Midbrain (tissue), 1 donor: Measurements from ENCODE around the gene ZSWIM1.
A peak's percentile ranks its signal among the peaks of the same experiment; 100 is the strongest.

Source experiments
- DNase-seq: peaks from one replicate; lab custom pipeline; 2025; lab: John Stamatoyannopoulos, UW

ZSWIM1 gene

DNA sequence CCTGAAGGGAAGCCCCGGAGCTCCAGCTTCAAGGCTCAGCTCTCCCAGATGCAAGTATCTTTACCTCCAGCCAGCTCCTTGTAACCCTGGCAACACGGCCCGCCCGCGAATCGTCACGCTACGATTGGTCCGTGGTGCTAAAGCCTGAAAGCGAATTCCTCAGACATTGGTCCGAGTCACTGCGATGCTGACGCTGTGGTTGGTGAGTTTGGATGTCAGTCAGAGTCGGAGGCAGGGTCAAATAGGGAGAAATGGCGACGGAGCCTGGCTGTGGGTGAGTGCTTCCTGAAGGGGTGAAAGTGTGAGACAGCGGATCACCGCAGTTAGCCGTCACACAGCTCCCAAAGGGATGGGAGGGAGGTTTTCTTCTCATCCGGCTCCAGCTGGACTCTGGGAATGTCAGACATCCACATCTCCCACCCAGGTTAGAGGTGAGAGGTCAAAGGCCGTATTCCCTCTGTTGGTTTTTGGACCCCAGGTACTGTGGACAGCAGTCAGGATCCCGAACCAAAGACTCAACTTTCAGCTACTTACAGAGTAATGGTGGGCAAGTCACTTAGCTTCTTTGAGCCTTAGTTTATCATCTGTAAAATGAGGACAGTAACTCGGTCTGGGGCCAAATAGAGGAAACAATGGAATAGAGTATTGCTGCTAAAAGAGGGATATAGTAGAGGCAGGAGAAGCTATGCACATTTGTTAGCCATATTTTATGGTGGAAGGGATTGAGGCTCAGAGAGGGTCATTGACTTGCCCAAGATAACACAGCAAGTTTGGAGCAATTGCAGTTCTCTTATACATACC, at the start of gene ZSWIM1:
ZSWIM1 (plus strand) TSS at position 240 of the 801 bp plus-strand sequence. CDS start 1,366 bp downstream, outside the sequence.
- peak; percentile 99 for DNase-seq

DNA sequence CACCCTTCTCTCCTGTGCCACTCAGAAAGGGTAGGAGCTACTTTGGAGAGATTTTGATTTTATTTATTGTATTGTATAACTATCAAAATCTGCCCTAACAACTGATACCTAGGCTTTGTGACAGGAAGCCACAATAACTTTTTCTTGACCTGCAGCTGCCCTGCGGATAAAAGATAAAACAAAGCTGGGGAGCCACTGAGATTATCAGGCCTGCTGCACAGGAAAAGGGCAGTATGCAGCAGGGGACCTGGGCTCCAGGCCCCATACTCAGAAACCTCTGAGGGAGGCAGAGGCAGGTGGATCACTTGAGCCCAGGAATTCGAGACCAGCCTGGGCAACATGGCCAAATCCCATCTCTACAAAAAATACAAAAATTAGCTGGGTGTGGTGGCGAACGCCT, 48.4 kb upstream of the ZSWIM1 start:
- DNase-seq = no peak

DNA sequence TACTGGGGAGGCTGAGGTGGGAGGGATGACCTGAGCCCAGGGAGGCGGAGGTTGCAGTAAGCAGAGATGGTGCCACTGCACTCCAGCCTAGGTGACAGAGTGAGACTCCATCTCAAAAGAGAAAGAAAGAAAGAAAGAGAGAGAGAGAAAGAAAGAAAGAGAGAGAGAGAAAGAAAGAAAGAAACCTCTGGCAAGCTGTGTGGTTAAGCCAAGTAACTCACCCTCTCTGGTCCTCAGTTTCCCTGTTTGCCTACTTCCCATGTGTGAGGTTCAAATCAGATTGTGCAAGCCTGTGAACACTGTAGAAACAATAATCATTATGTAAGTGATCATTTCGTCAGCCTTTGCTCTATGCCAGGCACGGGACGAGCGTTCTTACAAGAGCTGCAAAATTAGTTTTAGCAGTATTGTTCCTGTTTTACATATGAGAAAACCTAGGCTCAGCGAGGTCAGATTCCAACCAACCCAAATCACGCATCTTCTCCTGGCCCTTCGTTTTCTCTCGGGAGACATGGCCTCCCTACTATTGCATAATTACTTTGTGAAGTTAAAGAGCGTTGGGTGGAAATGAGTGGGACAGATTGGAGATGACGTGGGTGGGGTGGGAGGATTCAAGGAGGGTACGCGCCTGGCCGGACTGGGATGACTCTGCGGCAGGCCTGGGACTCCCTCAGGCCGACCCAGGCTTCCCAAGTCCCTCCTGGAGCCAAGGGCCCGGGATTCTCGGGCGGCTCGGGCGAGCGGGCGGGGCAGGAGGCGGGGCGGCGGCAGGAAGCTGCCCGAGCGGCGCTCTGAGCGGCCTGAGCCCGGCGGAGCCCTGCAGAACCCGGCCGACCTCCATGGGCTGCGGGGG, 47.8 kb upstream of the ZSWIM1 start, which contains the start of gene SNX21:
SNX21 (plus strand) TSS at position 770 of the 853 bp plus-strand sequence. CDS start 121 bp downstream, outside the sequence.
- DNase-seq = peak; percentile 73

DNA sequence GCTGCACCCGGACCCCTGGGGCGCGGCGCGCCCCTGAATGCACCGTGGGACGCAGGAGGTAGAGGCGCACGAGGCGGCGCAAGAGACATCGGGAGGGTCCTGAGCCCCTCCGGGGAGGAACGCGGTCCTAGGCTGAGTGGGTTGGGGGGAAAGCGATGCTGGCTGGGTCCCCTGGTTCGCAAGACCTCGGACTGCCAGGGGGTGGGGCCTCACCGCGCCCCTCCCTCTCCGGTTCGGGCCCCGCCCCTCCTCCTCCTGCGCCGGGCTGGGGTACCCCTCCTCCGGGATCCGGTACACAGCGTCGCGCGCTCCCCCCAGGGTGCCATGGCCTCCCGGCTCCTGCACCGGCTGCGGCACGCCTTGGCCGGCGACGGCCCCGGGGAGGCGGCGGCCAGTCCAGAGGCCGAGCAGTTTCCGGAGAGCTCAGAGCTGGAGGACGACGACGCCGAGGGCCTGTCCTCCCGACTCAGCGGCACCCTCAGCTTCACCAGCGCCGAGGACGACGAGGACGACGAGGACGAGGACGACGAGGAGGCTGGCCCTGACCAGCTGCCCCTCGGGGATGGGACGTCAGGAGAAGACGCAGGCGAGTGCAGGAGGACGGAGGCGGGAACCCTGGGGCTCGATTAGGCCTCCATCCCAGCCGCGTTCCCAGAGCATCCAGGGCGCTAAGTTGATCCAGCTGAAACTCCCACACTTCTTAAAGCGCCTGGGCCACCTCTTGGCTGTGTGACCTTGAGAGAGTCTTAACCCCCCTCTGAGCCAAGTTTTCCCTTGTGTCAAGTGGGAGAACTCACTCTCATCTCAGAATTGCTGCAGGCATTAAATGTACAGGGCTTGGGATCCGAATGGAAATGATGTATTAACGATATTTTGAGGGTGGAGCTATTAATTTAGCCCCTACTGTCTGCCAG, 46.9 kb upstream of the ZSWIM1 start:
- peak; percentile 67 for DNase-seq

DNA sequence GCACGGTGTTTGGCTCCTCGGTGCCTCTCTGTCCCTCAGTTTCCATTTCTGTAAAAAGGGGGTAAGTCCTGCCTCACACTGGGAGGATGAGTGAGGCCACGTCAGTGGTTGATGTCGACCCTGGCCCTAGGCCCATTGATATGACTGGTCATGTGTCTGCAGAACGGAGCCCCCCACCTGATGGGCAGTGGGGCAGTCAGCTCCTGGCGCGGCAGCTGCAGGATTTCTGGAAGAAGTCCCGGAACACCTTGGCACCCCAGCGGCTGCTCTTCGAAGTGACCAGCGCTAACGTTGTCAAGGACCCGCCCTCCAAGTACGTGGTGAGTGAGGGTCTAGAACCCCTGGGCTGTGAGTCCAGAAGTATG, 46.2 kb upstream of the ZSWIM1 start:
- no peak for DNase-seq

DNA sequence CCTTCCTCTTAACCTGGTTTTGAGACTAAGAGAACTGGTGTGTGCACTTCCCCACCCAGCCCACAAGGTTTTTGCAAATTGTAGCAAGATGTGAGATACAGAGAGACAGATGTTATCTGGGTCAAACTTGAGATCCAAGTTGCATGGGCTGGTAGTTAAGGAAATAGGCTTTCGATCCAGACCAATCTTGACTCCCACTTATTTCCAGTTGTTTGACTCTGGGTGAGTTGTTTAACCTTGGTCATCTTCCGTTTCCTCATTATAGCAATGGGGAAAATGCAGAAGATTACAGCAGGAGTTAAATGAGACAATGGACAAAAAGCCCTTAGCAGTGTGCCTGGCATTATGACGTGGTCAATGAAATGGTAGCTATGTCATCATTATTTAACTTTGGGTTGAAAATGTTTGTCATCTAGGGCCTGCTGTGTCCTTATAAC, 45.7 kb upstream of the ZSWIM1 start:
- DNase-seq = no peak

DNA sequence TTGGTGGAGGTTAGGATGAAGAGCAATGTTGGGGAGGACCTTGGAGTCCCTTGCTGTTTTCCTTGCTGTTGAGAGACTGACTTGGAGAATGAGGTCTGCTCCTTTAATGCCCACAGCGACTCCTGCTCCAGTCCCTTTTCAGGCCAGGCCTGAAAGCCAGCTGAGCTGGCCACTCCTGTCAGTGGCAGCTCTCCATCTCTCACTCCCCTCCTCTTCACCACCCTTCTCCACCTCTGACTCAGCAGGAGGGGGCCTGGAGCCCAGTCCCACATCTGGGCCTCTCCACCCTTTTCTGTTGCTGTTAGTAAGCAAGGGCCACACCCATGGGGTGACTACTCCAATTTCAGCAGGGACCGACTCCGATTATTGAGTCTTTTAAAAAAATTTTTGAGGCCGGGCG, 45.2 kb upstream of the ZSWIM1 start:
- no peak for DNase-seq

DNA sequence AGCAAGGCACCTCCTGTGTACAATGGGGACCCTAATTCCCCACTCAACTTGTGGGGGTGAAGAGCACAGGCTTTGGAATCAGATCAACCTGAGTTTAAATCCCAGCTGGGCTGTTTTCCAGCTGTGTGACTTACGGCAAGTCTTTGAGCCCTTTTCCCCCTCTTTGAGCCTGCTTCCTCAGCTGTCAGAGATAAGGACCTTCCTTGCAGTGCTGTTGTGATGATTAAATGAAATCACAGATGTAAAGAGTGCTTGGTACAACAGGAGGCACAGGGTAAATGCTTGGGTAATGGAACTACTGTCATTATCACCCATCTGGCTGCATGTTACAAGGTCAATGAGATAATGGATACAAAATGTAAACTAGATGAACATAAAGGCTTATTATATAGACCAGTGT, 44.2 kb upstream of the ZSWIM1 start:
- DNase-seq = no peak

DNA sequence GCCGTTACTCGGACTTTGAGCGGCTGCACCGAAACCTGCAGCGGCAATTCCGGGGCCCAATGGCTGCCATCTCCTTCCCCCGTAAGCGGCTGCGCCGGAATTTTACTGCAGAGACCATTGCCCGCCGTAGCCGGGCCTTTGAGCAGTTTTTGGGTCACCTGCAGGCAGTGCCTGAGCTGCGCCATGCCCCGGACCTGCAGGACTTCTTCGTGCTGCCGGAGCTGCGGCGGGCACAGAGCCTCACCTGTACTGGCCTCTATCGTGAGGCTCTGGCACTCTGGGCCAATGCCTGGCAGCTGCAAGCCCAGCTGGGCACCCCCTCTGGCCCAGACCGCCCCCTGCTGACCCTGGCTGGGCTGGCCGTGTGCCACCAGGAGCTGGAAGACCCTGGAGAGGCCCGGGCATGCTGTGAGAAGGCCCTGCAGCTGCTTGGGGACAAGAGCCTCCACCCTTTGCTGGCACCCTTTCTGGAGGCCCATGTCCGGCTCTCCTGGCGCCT, 40.3 kb upstream of the ZSWIM1 start:
- no peak for DNase-seq

DNA sequence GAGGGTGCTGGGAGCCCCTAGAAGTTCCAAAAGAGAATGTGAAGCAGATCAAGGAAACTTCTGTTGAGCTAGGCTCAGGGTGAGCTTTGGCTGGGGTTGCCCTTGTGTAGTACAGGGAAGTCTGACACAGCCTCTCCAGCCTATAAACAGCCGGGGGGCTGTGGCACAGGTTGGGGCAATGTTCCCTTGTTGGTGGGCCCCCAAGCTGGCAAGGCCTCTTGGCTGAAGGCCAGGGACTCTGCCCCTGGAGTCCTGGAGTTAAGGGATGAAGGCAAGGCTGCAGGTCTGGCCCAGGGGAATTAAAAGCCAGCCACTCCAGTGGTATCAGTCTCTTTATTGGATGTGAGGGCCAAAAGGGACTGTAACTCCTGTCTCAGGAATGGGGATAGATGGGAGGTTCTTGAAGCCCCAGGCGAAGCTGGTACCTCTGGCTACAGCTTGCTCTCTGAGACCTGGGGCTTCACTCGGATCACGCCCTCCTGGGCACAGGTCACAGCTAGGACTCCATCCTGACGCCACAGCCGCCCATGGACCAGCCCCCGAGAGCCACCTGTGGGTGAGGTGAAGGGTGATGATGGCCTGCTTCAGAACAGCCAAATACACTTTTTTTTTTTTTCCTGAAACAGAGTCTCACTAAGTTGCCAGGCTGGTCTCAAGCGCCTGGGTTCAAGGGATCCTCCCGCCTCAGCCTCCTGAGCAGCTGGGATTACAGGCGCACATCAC, 39.5 kb upstream of the ZSWIM1 start:
- no peak for DNase-seq

DNA sequence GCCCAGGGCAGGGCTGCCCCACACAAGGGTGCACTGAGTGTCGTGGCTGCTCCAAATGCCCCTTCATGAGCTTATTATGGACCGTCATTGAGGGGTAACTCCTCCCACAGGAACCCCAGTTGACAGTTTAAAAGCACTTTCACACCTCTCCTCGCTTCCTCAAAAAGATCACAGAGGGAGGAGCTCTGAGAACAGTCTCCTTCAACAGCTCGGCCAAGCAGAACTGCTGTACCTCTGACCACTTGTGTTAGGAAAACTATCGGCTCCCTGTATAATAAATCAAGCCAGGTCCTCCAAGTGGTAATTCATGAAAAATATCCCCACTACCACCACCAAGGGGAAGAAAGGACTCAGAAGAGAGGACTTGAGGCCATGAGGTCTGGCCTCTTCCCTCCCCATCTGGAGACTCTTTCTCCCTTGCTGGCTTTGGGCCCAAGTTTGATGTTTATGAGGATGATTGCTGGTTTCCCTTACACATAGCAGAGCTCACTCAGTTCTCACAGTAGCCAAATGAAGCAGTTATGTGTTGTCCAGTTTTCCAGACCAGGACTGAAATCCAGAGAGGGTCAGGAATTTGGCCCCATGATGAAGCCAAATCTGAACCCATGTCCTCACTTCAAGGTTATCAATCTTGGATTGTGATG, 38.7 kb upstream of the ZSWIM1 start:
- no peak for DNase-seq

DNA sequence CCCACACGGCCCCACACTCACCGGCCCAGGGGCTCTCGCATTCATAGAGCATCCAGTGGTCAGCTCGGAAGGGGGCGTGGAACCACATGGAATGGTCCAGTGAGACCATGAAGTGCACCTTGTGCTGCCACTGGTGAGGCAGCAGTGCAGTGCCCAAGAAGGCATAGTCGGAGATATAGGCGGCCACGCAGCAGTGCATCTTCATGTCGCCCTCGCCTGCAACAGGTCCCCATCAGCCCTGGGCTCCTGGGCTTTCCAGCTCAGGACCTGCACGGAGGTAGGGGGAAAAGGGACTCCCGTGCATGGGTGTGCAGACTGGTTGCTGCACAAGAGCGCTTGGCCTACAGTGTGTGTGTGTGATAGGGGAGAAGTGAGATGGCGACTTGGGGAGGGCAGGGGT, 37.5 kb upstream of the ZSWIM1 start:
- DNase-seq = no peak

DNA sequence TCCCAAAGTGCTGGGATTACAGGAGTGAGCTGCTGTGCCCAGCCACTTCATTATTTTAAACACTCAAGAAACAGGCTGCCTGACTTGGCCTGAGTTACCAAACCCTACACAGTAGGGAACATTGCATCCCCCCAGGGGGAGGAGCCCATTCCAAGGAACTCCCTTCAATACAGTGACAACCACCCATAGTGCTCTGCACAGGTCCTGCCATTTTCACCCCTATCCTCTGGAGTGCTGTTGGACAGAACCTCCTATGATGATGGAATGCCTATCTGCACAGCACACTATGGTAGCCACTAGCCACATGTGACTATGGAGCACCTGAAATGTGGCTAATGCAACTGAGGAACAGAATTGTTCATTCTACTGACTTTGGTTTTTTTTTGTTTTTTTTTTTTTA, 35.6 kb upstream of the ZSWIM1 start:
- DNase-seq = no peak

DNA sequence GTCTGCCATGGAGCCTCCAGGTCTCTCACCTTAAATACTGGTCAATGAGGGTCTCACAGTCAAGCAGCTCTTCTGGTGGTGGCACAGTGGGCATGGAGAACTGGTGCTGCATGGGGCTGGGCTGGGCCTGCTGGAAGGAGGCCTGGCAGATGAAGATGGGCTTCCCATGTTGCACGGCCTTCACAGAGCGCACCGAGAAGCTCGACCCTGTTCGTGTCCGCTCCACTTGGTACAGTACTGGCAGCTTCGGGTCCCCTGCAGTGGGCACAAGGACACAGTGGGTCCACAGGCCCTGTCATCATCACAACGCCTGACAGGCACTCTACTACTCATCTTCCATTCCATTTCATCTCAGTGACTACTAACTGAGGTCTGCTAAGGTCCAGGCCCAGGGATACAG, 32.6 kb upstream of the ZSWIM1 start:
- no peak for DNase-seq

DNA sequence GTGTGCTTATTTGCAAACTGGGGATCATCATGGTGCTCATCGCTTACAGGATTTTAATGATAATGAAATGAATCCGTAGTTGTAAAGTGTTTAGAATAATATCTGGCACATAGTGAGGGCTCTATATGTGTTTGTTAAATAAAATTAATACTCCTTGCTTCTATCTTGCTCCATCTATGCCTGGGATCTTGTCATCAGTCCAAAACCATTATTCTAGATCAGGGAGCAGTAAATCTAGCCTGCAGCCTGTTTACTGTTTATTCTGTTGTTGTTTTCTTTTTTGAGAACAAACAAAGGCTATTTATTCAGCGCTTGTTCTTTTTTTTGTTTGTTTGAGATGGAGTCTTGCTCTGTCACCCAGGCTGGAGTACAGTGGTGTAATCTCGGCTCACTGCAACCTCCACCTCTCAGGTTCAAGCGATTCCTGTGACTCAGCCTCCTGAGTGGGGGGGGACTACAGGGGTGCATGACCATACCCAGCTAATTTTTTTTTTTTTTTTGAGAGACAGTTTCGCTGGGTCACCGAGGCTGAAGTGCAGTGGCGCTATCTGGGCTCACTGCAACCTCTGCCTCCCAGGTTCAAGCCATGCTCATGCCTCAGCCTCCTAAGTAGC, 32.0 kb upstream of the ZSWIM1 start:
- no peak for DNase-seq

DNA sequence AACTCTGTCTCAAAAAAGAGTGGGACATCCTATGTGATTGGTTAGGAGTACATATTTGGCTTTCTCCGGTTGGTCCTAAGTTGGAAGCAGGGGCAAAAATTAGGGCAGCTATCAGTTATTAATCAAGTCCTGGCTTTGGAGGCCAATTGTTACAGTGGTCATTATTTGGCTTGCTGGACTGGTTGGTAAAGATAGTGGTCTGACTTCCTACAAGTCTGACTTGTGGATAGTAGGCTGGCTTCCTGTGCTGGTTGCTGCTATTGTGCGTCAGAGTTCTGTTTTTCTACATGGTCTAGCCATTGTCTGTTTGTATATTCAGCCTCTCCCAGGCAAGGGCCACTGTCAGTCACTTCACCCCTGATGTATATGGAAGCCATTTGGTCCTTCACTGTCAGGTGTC, 30.8 kb upstream of the ZSWIM1 start:
- no peak for DNase-seq

DNA sequence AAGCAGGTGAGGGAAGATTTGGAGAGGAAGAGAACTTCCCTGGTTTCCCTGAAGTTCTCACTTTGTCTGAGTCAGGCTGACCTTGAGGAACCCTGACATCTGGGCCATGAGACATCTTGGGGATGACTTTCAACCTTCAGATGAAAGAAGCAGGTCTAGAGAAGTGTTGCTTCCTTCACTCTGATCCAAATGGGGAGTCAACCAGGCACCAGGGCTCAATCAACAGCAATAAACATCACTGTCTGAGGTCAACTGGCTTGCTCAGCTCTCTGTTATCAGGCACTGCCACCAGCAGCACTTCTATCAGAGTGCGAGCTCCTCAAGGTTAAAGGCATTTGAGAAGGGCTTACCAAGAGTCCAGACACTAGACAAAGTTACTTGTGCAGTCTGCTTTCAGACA, 30.1 kb upstream of the ZSWIM1 start:
- DNase-seq = no peak

DNA sequence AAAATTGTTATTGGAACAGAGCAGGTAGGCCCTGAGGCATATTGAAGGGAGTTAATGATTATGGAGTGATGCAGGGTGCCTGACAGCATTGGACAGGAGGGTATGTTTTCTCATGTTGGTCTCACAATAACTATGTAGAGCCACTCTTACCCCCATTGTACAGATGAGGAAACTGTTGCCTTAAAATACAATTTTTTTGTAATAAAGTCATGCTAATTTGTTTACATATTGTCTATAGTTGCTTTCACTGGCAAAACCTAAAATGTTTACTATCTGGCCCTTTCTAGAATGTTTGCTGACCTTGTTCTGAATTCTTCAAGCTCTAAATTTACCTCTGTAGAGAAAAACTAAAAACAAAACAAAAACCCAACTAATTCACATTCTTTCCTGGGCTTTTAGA, 29.5 kb upstream of the ZSWIM1 start:
- no peak for DNase-seq

DNA sequence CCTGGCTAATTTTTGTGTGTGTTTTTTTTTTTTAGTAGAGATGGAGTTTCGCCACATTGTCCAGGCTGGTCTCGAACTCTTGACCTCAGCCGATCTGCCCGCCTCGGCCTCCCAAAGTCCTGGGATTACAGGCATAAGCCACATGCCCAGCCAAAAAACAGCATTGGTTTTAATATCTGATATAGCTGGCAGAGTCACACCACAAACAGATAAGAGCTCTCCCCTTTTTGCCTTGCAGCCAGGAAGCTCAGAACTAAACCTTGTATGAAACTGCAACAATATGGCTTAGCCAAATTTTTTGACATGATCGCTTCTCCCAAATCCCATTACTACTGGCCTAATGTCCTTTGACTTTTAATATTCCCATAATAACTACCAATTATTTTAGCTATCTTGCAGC, 28.7 kb upstream of the ZSWIM1 start:
- DNase-seq = no peak

DNA sequence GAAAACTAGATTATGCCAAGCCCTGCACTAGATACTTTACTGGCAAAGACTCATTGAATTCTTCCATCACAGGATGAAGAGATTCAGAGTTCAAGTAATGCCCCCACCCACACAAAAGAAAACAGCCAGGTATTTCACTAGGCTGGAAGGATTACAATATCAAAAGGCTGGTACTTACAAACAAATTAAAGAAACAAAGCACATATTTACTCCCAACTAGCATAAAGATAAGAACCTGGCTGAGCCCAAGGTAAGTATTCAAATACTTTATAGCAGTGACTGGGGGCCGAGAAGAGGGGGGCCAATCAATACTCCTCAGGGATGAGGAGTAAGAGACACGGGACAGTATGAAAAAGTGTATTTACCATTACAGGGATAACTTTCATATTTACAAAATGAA, 27.5 kb upstream of the ZSWIM1 start:
- DNase-seq = no peak
